ENCODE results near the gene CC2D1A.
"Not testable (repeated sequence)": the region's sequence is repeated elsewhere in the genome, so short reads cannot be mapped to it uniquely, and the experiment has no call there.

Gene CC2D1A

GRCh38 chr19:13965377-13965896 lies 59.4 kb downstream of the CC2D1A start:
- peaks cover 7% of the 10 kb centered on the region for H3K9me3 ChIP-seq (ENCODE audit: insufficient read depth, low read depth, low read length)
- no peak overlapping the region for H3K9ac ChIP-seq (ENCODE audit: low read length)
- H3K27ac ChIP-seq (ENCODE audit: low read depth, low read length) = no peak overlapping the region
- no peaks in the 10 kb centered on the region for H3K27me3 ChIP-seq (ENCODE audit: insufficient read depth, low read length)
- no peak overlapping the region for H2BK12ac ChIP-seq (ENCODE audit: low read length)
- no peak overlapping the region for H3K4me2 ChIP-seq (ENCODE audit: low read length)
- DNase-seq = no peak
- no peak overlapping the region for H4K8ac ChIP-seq (ENCODE audit: low read depth, low read length)
- H4K91ac ChIP-seq (ENCODE audit: low read depth, low read length) = no peak overlapping the region
- H3K14ac ChIP-seq (ENCODE audit: low read length) = no peak overlapping the region
- no peak overlapping the region for H3K18ac ChIP-seq (ENCODE audit: low read length)
- no CpG with 5 or more reads among the region's 24 CpGs for WGBS (ENCODE audit: extremely low coverage, insufficient coverage, insufficient read length)
- H2AFZ ChIP-seq (ENCODE audit: insufficient read depth, low read length, poor library complexity) = no peak overlapping the region
- no peak overlapping the region for H4K12ac ChIP-seq (ENCODE audit: low read depth, low read length)
- no peaks in the 10 kb centered on the region for H3K79me2 ChIP-seq (ENCODE audit: control insufficient read depth, insufficient read depth, low read length, poor library complexity)
- no peak overlapping the region for H2AK5ac ChIP-seq (ENCODE audit: low read length)
- peaks cover 75 to 82% of the 10 kb centered on the region in 2 experiments for H3K36me3 ChIP-seq (ENCODE audit: control insufficient read depth in 1 of 2, insufficient read depth in 2 of 2, low read length in 2 of 2)
- no peak overlapping the region for H2BK120ac ChIP-seq (ENCODE audit: insufficient read depth, low read length, poor library complexity)
- H3K79me1 ChIP-seq (ENCODE audit: low read length) = no peaks in the 10 kb centered on the region
- no peak overlapping the region for H3K4me3 ChIP-seq (ENCODE audit: low read depth, low read length)
- H3K4me1 ChIP-seq (ENCODE audit: control insufficient read depth in 1 of 2, insufficient read depth in 2 of 2, low read length in 2 of 2) = no peaks in the 10 kb centered on the region
- no peak overlapping the region for H3K4ac ChIP-seq (ENCODE audit: low read depth, low read length)
- no peak overlapping the region for H3K23ac ChIP-seq (ENCODE audit: low read length)
- H2BK5ac ChIP-seq (ENCODE audit: low read depth, low read length, poor library complexity) = no peak overlapping the region

DNA sequence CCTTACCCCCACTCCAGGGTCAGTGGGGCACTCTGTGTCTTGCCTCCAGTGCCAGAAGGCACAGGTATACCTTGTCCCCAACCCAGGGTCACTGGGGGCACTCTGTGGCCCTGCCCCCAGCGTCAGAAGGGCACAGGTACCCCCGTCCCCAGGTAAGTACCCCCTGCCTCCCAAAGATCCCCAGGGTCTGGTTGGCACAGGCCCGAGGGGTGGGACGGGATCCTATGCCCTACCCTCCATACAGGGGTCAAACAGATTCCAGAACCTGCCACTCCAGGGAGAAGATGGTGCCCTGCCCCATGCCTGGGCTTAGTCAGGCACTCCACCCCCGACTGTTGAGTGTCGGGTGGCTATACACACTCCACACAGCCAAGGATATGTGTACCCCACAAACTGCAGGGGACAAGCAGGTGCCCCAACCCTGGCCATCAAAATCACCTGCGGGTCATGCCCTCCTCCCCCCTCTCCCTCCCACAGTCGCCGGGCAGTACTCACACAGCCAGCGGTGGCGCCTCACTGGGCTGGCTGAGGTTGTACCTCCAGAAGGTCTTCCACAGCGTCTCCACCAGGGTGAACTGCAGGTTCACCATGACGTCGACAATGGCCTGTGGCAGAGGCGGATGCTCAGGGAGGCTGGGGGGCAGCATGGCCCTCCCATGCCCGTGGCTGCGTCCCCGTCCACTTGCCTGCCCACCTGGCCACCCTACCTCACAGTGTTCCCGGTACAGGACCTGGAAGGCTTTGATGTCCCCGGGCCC lies 60.1 kb downstream of the CC2D1A start:
- Histone ChIP-seq H3K27ac (ENCODE audit: low read depth, low read length) (no peak overlapping the region), H3K23ac (ENCODE audit: low read length) (no peak overlapping the region), H2BK120ac (ENCODE audit: insufficient read depth, low read length, poor library complexity) (no peak overlapping the region), H2AFZ (ENCODE audit: insufficient read depth, low read length, poor library complexity) (no peak overlapping the region), H3K4me2 (ENCODE audit: low read length) (no peak overlapping the region), H3K36me3 (ENCODE audit: control insufficient read depth in 1 of 2, insufficient read depth in 2 of 2, low read length in 2 of 2) (peaks cover 69 to 75% of the 10 kb centered on the region in 2 experiments), H3K79me1 (ENCODE audit: low read length) (no peaks in the 10 kb centered on the region), H3K4me3 (ENCODE audit: low read depth, low read length) (no peak overlapping the region), H3K79me2 (ENCODE audit: control insufficient read depth, insufficient read depth, low read length, poor library complexity) (no peaks in the 10 kb centered on the region), H3K4ac (ENCODE audit: low read depth, low read length) (no peak overlapping the region), H4K8ac (ENCODE audit: low read depth, low read length) (no peak overlapping the region), H4K12ac (ENCODE audit: low read depth, low read length) (no peak overlapping the region), H4K91ac (ENCODE audit: low read depth, low read length) (no peak overlapping the region), H3K4me1 (ENCODE audit: control insufficient read depth in 1 of 2, insufficient read depth in 2 of 2, low read length in 2 of 2) (no peaks in the 10 kb centered on the region), H2BK12ac (ENCODE audit: low read length) (no peak overlapping the region), H3K18ac (ENCODE audit: low read length) (no peak overlapping the region), H2BK5ac (ENCODE audit: low read depth, low read length, poor library complexity) (no peak overlapping the region), H2AK5ac (ENCODE audit: low read length) (no peak overlapping the region), H3K14ac (ENCODE audit: low read length) (no peak overlapping the region), H3K27me3 (ENCODE audit: insufficient read depth, low read length) (no peaks in the 10 kb centered on the region), H3K9ac (ENCODE audit: low read length) (no peak overlapping the region), H3K9me3 (ENCODE audit: insufficient read depth, low read depth, low read length) (peaks cover 7% of the 10 kb centered on the region)
- WGBS (ENCODE audit: extremely low coverage, insufficient coverage, insufficient read length) = no CpG with 5 or more reads among the region's 20 CpGs
- no peak for DNase-seq

DNA sequence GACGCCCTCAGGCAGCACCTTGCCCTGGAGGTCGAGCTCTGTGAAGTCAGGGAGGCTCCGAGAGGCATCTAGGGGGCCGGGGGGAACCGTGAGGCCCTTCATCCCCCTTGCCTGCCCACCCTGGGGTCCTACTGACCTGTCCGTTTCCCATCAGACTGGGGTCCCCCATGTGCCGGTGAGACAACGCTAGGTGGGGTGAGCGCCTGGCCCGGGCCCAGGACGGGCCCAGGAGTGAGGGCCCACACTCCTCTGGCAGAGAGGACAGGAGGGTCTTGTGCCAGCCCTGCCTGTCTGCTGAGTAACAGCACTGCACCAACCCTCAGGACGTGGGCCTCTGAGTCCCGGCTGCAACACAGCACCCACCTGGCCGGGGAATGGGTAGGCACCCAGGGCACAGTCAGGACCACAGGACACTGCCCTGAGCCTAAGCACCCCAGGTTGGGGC lies 60.7 kb downstream of the CC2D1A start:
- Histone ChIP-seq H3K9ac (ENCODE audit: low read length) (peak overlapping the region; percentile 22), H2BK120ac (ENCODE audit: insufficient read depth, low read length, poor library complexity) (no peak overlapping the region), H3K79me2 (ENCODE audit: control insufficient read depth, insufficient read depth, low read length, poor library complexity) (no peaks in the 10 kb centered on the region), H4K12ac (ENCODE audit: low read depth, low read length) (no peak overlapping the region), H3K27ac (ENCODE audit: low read depth, low read length) (no peak overlapping the region), H3K9me3 (ENCODE audit: insufficient read depth, low read depth, low read length) (peaks cover 7% of the 10 kb centered on the region), H4K8ac (ENCODE audit: low read depth, low read length) (no peak overlapping the region), H3K36me3 (ENCODE audit: control insufficient read depth in 1 of 2, insufficient read depth in 2 of 2, low read length in 2 of 2) (peaks cover 68 to 70% of the 10 kb centered on the region in 2 experiments), H4K91ac (ENCODE audit: low read depth, low read length) (no peak overlapping the region), H2BK12ac (ENCODE audit: low read length) (no peak overlapping the region), H3K4me2 (ENCODE audit: low read length) (no peak overlapping the region), H2BK5ac (ENCODE audit: low read depth, low read length, poor library complexity) (no peak overlapping the region), H3K23ac (ENCODE audit: low read length) (no peak overlapping the region), H3K79me1 (ENCODE audit: low read length) (no peaks in the 10 kb centered on the region), H3K14ac (ENCODE audit: low read length) (no peak overlapping the region), H3K4me1 (ENCODE audit: control insufficient read depth in 1 of 2, insufficient read depth in 2 of 2, low read length in 2 of 2) (no peaks in the 10 kb centered on the region), H3K27me3 (ENCODE audit: insufficient read depth, low read length) (no peaks in the 10 kb centered on the region), H3K18ac (ENCODE audit: low read length) (no peak overlapping the region), H3K4me3 (ENCODE audit: low read depth, low read length) (no peak overlapping the region), H2AK5ac (ENCODE audit: low read length) (no peak overlapping the region), H2AFZ (ENCODE audit: insufficient read depth, low read length, poor library complexity) (no peak overlapping the region), H3K4ac (ENCODE audit: low read depth, low read length) (no peak overlapping the region)
- DNase-seq = no peak
- no CpG with 5 or more reads among the region's 14 CpGs for WGBS (ENCODE audit: extremely low coverage, insufficient coverage, insufficient read length)

DNA sequence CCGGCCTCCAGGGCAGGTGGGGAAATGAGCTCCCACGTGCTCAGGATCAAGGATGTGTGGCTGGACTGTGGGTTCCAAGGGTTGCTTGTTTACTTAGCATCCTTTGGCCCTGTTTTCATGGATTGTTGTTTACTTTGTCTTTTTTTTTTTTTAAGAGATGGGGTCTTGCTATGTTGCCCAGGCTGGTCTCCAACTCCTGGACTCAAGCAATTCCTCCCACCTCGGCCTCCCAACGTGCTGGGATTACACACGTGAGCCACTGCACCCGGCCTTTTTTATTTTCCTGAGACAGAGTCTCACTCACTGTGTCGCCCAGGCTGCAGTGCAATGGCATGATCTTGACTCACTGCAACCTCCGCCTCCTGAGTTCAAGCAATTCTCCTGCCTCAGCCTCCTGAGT lies 61.2 kb downstream of the CC2D1A start:
- no CpG with 5 or more reads among the region's 8 CpGs for WGBS (ENCODE audit: extremely low coverage, insufficient coverage, insufficient read length)
- H2AK5ac ChIP-seq (ENCODE audit: low read length); H3K4me1 ChIP-seq (ENCODE audit: control insufficient read depth in 1 of 2, insufficient read depth in 2 of 2, low read length in 2 of 2); H3K4ac ChIP-seq (ENCODE audit: low read depth, low read length); H3K27ac ChIP-seq (ENCODE audit: low read depth, low read length); H4K8ac ChIP-seq (ENCODE audit: low read depth, low read length); DNase-seq; H3K27me3 ChIP-seq (ENCODE audit: insufficient read depth, low read length); H3K14ac ChIP-seq (ENCODE audit: low read length); H3K4me3 ChIP-seq (ENCODE audit: low read depth, low read length); H3K79me2 ChIP-seq (ENCODE audit: control insufficient read depth, insufficient read depth, low read length, poor library complexity); H3K9me3 ChIP-seq (ENCODE audit: insufficient read depth, low read depth, low read length); H2BK5ac ChIP-seq (ENCODE audit: low read depth, low read length, poor library complexity); H4K91ac ChIP-seq (ENCODE audit: low read depth, low read length); H3K23ac ChIP-seq (ENCODE audit: low read length); H3K79me1 ChIP-seq (ENCODE audit: low read length); H2AFZ ChIP-seq (ENCODE audit: insufficient read depth, low read length, poor library complexity); H4K12ac ChIP-seq (ENCODE audit: low read depth, low read length); H2BK12ac ChIP-seq (ENCODE audit: low read length); H3K4me2 ChIP-seq (ENCODE audit: low read length); H3K18ac ChIP-seq (ENCODE audit: low read length); H2BK120ac ChIP-seq (ENCODE audit: insufficient read depth, low read length, poor library complexity): not testable (repeated sequence)
- Histone ChIP-seq H3K36me3 (ENCODE audit: control insufficient read depth in 1 of 2, insufficient read depth in 2 of 2, low read length in 2 of 2) (peaks cover 64 to 66% of the 10 kb centered on the region in 2 experiments), H3K9ac (ENCODE audit: low read length) (peak overlapping the region; percentile 22)

Data from trophoblast cell (in vitro differentiated cells and primary cell).